Measurements from ENCODE around the gene HSD17B2. TPM values are rescaled to one million over a fixed set of nuclear protein-coding genes. Genes with fewer than 3 reads are reported as not detected.

The HSD17B2 gene
- total RNA-seq, 2 donors from 2014 or later, result 44.6 to 69.2 TPM

DNA sequence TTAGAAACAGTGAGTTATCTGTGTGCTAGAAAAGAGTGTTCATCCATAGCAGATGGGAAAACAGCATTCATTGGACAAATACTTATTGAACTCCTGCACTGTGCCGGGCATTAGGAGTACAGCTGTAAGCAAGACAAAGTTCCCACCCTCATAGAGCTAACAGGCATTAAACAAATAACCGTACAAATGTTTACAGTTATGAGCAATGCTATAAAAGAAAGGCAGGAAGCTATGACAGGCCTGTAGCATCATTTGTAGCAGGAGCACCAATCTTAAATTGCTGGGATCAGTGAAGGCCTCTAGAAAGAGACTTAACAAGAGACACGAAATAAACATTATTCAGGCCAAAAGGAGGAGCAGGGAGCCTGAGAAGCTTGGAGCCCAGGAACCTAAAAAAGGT lies 39.4 kb upstream of the HSD17B2 start:
- Histone ChIP-seq H3K4me1 (no peaks in the 10 kb centered on the region), H3K27ac (no peak overlapping the region), H3K36me3 (no peaks in the 10 kb centered on the region), H3K4me3 (no peak overlapping the region), H3K27me3 (no peaks in the 10 kb centered on the region), H3K9me3 (no peaks in the 10 kb centered on the region), H3K9ac (ENCODE audit: low read depth in 2 of 2, low read length in 2 of 2) (no peak overlapping the region)
- intact Hi-C loops (cut with DNase I), result no loop called here
- TF ChIP-seq, protein P1, sequence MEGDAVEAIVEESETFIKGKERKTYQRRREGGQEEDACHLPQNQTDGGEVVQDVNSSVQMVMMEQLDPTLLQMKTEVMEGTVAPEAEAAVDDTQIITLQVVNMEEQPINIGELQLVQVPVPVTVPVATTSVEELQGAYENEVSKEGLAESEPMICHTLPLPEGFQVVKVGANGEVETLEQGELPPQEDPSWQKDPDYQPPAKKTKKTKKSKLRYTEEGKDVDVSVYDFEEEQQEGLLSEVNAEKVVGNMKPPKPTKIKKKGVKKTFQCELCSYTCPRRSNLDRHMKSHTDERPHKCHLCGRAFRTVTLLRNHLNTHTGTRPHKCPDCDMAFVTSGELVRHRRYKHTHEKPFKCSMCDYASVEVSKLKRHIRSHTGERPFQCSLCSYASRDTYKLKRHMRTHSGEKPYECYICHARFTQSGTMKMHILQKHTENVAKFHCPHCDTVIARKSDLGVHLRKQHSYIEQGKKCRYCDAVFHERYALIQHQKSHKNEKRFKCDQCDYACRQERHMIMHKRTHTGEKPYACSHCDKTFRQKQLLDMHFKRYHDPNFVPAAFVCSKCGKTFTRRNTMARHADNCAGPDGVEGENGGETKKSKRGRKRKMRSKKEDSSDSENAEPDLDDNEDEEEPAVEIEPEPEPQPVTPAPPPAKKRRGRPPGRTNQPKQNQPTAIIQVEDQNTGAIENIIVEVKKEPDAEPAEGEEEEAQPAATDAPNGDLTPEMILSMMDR (IDR thresholded peaks at IDR 0.05), result no peak
- DNase-seq, result no peak

GRCh38 chr16:81996664-81997509 lies 38.2 kb upstream of the HSD17B2 start:
- intact Hi-C loops (cut with DNase I), result no loop called here
- no peak overlapping the region for H3K9ac ChIP-seq (ENCODE audit: low read depth in 2 of 2, low read length in 2 of 2)

DNA sequence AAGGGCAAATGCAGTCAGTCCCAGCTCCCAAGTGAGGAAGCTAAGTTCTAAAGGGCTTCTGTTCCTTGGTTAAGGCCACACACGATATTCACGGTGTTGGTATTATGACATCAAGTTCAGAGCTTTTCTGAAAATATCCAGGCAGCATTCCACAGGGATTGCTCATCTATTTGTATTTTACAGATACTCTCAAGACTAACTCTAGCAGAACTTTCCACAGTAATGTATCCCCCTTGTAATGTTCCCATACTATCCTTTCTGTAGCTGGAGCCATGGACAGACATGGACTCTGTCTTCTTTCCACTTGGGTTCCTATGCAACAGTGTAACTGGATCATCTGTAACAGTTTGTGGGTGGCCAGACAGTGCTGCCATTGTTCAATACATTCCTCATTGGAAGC lies 37.3 kb upstream of the HSD17B2 start:
- TF ChIP-seq, protein P1 (IDR thresholded peaks at IDR 0.05), result no peak
- H3K4me1 ChIP-seq, result no peaks in the 10 kb centered on the region
- intact Hi-C loops (cut with DNase I), result no loop called here
- H3K27me3 ChIP-seq, result no peaks in the 10 kb centered on the region
- no peak overlapping the region for H3K9ac ChIP-seq (ENCODE audit: low read depth in 2 of 2, low read length in 2 of 2)
- no peaks in the 10 kb centered on the region for H3K36me3 ChIP-seq
- DNase-seq, result no peak
- H3K4me3 ChIP-seq, result no peak overlapping the region
- H3K9me3 ChIP-seq, result no peaks in the 10 kb centered on the region
- H3K27ac ChIP-seq, result no peak overlapping the region

More at GRCh38 chr16:81996664-81997509, 38.2 kb upstream of the HSD17B2 start:
- Histone ChIP-seq H3K27ac (no peak overlapping the region), H3K4me1 (no peaks in the 10 kb centered on the region), H3K36me3 (no peaks in the 10 kb centered on the region), H3K27me3 (no peaks in the 10 kb centered on the region), H3K4me3 (no peak overlapping the region), H3K9me3 (no peaks in the 10 kb centered on the region)
- DNase-seq, result no peak
- TF ChIP-seq, protein P1 (IDR thresholded peaks at IDR 0.05), result no peak

GRCh38 chr16:82002831-82003230 lies 32.2 kb upstream of the HSD17B2 start:
- TF ChIP-seq, protein P1 (IDR thresholded peaks at IDR 0.05), result no peak
- DNase-seq, result no peak
- Histone ChIP-seq H3K36me3 (no peaks in the 10 kb centered on the region), H3K27ac (no peak overlapping the region), H3K9ac (ENCODE audit: low read depth in 2 of 2, low read length in 2 of 2) (no peak overlapping the region), H3K27me3 (no peaks in the 10 kb centered on the region), H3K9me3 (no peaks in the 10 kb centered on the region), H3K4me1 (no peaks in the 10 kb centered on the region), H3K4me3 (no peak overlapping the region)
- intact Hi-C loops (cut with DNase I), result no loop called here

DNA sequence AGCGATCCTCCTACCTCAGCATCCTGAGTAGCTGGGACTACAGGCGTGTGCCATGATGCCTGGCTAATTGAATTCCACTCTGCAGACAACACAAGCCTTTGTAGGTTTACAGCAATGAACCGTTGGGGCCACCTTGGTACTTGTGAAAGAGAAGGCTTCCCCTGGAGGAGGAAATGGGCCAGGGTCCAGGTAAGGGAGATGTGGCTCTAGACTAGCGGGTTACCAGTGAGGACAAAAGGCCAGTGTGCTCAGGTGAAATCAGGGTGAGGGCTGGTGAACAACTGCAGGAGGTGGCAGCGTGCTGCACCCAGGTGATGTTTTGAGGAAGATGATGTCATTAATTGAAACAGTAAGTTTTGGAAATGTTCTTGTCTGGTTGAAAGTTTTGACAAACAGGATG lies 30.5 kb upstream of the HSD17B2 start:
- no peak overlapping the region for H3K27ac ChIP-seq
- no peaks in the 10 kb centered on the region for H3K27me3 ChIP-seq

More for the DNA sequence above, 30.5 kb upstream of the HSD17B2 start:
- DNase-seq, result no peak
- intact Hi-C loops (cut with DNase I), result no loop called here
- H3K9ac ChIP-seq (ENCODE audit: low read depth in 2 of 2, low read length in 2 of 2), result no peak overlapping the region
- no peaks in the 10 kb centered on the region for H3K9me3 ChIP-seq
- H3K4me1 ChIP-seq, result no peaks in the 10 kb centered on the region
- no peaks in the 10 kb centered on the region for H3K36me3 ChIP-seq
- no peak overlapping the region for H3K4me3 ChIP-seq
- TF ChIP-seq, protein P1 (IDR thresholded peaks at IDR 0.05), result no peak
